SK-N-MC (cell line): ENCODE data around the gene CD93.

ENCODE experiments used
- EZH2 ChIP-seq: fragments of 200-600 bp; sonication (generic); IDR thresholded peaks from one replicate; pipeline ENCODE4 v1.6.1; 2017; ENCODE audit warnings: antibody characterized with exemption
- POLR2AphosphoS5 ChIP-seq: IDR thresholded peaks from 2 replicates; pipeline ENCODE4 v1.6.1; 2012; ENCODE audit warnings: mild to moderate bottlenecking, low read depth, low read length, borderline replicate concordance

GRCh38 chr20:23037017-23037481 is 49.1 kb downstream of the CD93 start:
- TF ChIP-seq EZH2 = no peak
- no peak for TF ChIP-seq POLR2AphosphoS5
